Spleen (tissue), 11 donors: ENCODE measurements around the gene PPP2R5E. TPM values are rescaled to one million over a fixed set of nuclear protein-coding genes. Genes with fewer than 3 reads are reported as not detected.

ENCODE experiments used
- DNase-seq: peaks from one replicate; pipeline ENCODE4 v3.0.0-alpha.2; 2020
- H3K27ac ChIP-seq, 8 donors: fragments of 200-600 bp; sonication (generic) in 7 of 8; 1 replicate in 4 of 8; 2 replicates in 4 of 8; pipeline versions ENCODE4 v1.5.0 to v1.8.0; 2016 to 2021; ENCODE audit warnings: inconsistent platforms in 4 of 8, mild to moderate bottlenecking in 4 of 8, moderate library complexity in 1 of 8
- H3K27me3 ChIP-seq, 7 donors: fragments of 200-600 bp; sonication (generic) in 6 of 7; replicated peaks in 1 of 7; 1 replicate in 4 of 7; 2 replicates in 3 of 7; pipeline versions ENCODE4 v1.5.0 to v1.8.0; 2016 to 2021; ENCODE audit warnings: inconsistent platforms in 3 of 7, mild to moderate bottlenecking in 1 of 7
- H3K36me3 ChIP-seq, 6 donors: fragments of 200-600 bp; sonication (generic) in 5 of 6; 1 replicate in 4 of 6; 2 replicates in 2 of 6; pipeline versions ENCODE4 v1.5.0 to v1.8.0; 2016 to 2021; ENCODE audit warnings: inconsistent platforms in 2 of 6
- H3K4me1 ChIP-seq, 6 donors: fragments of 200-600 bp; sonication (generic) in 5 of 6; 1 replicate in 3 of 6; 2 replicates in 3 of 6; pipeline versions ENCODE4 v1.5.0 to v1.8.0; 2016 to 2021; ENCODE audit warnings: inconsistent platforms in 3 of 6
- H3K4me3 ChIP-seq, 8 donors: fragments of 200-600 bp; sonication (generic) in 7 of 8; 1 replicate in 4 of 8; 2 replicates in 4 of 8; pipeline versions ENCODE4 v1.5.0 to v1.8.0; 2016 to 2021; ENCODE audit warnings: inconsistent platforms in 4 of 8, mild to moderate bottlenecking in 4 of 8, moderate library complexity in 2 of 8
- H3K9me3 ChIP-seq, 8 donors: fragments of 200-600 bp; sonication (generic) in 7 of 8; 1 replicate in 4 of 8; 2 replicates in 4 of 8; pipeline versions ENCODE4 v1.5.0 to v1.8.0; 2016 to 2021; ENCODE audit warnings: inconsistent platforms in 4 of 8
- CTCF ChIP-seq, 11 experiments: fragments of 200-600 bp in 7 of 11; fragments of 450-650 bp in 4 of 11; sonication (generic) in 4 of 11; IDR thresholded peaks in 8 of 11; conservative IDR thresholded peaks in 3 of 11; 1 replicate in 7 of 11; 2 replicates in 4 of 11; pipeline versions ENCODE4 v1.4.0 to v1.8.0; 2016 to 2021; ENCODE audit warnings: antibody characterized with exemption in 11 of 11, inconsistent platforms in 4 of 11, mild to moderate bottlenecking in 1 of 11
- POLR2A ChIP-seq, 3 donors: fragments of 450-650 bp; IDR thresholded peaks; one replicate each; pipeline ENCODE4 v1.5.1; 2017; ENCODE audit warnings: antibody characterized with exemption in 3 of 3, mild to moderate bottlenecking in 1 of 3
- POLR2AphosphoS5 ChIP-seq, 3 donors: sonication (generic); formaldehyde crosslinking; IDR thresholded peaks; one replicate each; pipeline ENCODE4 v1.5.1; 2017; ENCODE audit warnings: antibody characterized with exemption in 3 of 3
- WGBS, 5 donors: extraction: QIAGEN DNeasy Blood & Tissue Kit in 3 of 5; methylation state at CpG; one replicate each; pipeline versions ENCODE4 v1.1.5 to v1.1.7; 2013 to 2018; 5-methylcytosine and 5-hydroxymethylcytosine counted together
- intact Hi-C: fragments of 100-400 bp; cut with DNase I; formaldehyde crosslinking; loops from one replicate; pipeline ENCODE4 v1.15.0; 2023; ENCODE audit warnings: low total_unique reads
- polyA plus RNA-seq, 3 donors: library from polyadenylated mRNA; stranded (reverse); fragments of 200-250 nt; gene quantifications; one replicate each; pipeline ENCODE4 v1.2.1, GENCODE V29; 2013
- total RNA-seq, 7 donors: library from RNA; depleted of rRNA in 3 of 7; stranded (reverse); fragments of >200 nt in 3 of 7; fragmentation: NEBNext Ultra II Directional in 4 of 7; extraction: Animal tissue kit (Norgen Biotek cat#: 25700) in 4 of 7; gene quantifications; one replicate each; pipeline versions ENCODE4 v1.1.0 to v1.2.1, GENCODE V29; 2016 to 2021
- donor health status: healthy with polysubstance abuse.
- donor health status: DM: no; HTN: no; CAD: no; lungs with moderate emphysema.
- donor health status: DM: no; HTN: no; CAD: no.
- donor health status: Bipolar disorder and iron deficiency.
- donor health status: healthy.
- donor health status: DM: no; HTN: no; CAD: no.
- donor health status: DM: yes; HTN: yes; CAD: no.

PPP2R5E gene
- total and polyA plus RNA-seq, 10 donors: 6.1 to 42.3 (median 29.1) TPM

- no peak for DNase-seq
- intact Hi-C loops: loop anchor here (5.0 to 10.0 kb wide), 3 partner anchors 147 to 370 kb away; partner anchors contain the start of gene PPP2R5E
- Histone ChIP-seq H3K4me1 (no peaks in the 10 kb centered on the region), H3K4me3 (no peak overlapping the region), H3K27ac (no peak overlapping the region), H3K9me3 (no peaks in the 10 kb centered on the region), H3K27me3 (no peaks in the 10 kb centered on the region), H3K36me3 (peaks cover 0 to 75% (median 32%) of the 10 kb centered on the region in 6 donors)
- no peak for TF ChIP-seq POLR2A (IDR thresholded peaks at IDR 0.05)
- TF ChIP-seq CTCF (IDR thresholded peaks at IDR 0.05 in 8 of 11, conservative IDR thresholded peaks at IDR 0.05 in 3 of 11): no peak
- no peak for TF ChIP-seq POLR2AphosphoS5 (IDR thresholded peaks at IDR 0.05)
- 87 to 96% (median 91%) methylated on average over 1 of the region's 1 CpG for WGBS, 5 donors
Measured at GRCh38 chr14:63394841-63395240, 148.3 kb downstream of the PPP2R5E start.

GRCh38 chr14:63394432-63394831 is 148.7 kb downstream of the PPP2R5E start:
- no peak overlapping the region for H3K4me3 ChIP-seq
- no peaks in the 10 kb centered on the region for H3K9me3 ChIP-seq
- intact Hi-C loops: loop anchor here (5.0 to 10.0 kb wide), 3 partner anchors 148 to 370 kb away; partner anchors contain the start of gene PPP2R5E
- H3K27me3 ChIP-seq: no peaks in the 10 kb centered on the region
- TF ChIP-seq CTCF (IDR thresholded peaks at IDR 0.05 in 8 of 11, conservative IDR thresholded peaks at IDR 0.05 in 3 of 11) (no peak), POLR2AphosphoS5 (IDR thresholded peaks at IDR 0.05) (no peak), POLR2A (IDR thresholded peaks at IDR 0.05) (no peak)
- WGBS, 5 donors: 91 to 99% (median 94%) methylated on average over 2 of the region's 2 CpGs
- H3K36me3 ChIP-seq: peaks cover 0 to 75% (median 34%) of the 10 kb centered on the region in 6 donors
- H3K27ac ChIP-seq: no peak overlapping the region
- no peaks in the 10 kb centered on the region for H3K4me1 ChIP-seq
- DNase-seq: no peak

- TF ChIP-seq POLR2A (IDR thresholded peaks at IDR 0.05) (no peak), CTCF (IDR thresholded peaks at IDR 0.05 in 8 of 11, conservative IDR thresholded peaks at IDR 0.05 in 3 of 11) (no peak), POLR2AphosphoS5 (IDR thresholded peaks at IDR 0.05) (no peak)
- DNase-seq: no peak
- Histone ChIP-seq H3K27ac (no peak overlapping the region), H3K9me3 (no peaks in the 10 kb centered on the region), H3K4me1 (no peaks in the 10 kb centered on the region), H3K4me3 (no peak overlapping the region), H3K36me3 (peaks cover 0 to 79% (median 40%) of the 10 kb centered on the region in 6 donors), H3K27me3 (no peaks in the 10 kb centered on the region)
- intact Hi-C loops: loop anchor here (5.0 to 10.0 kb wide), 3 partner anchors 149 to 372 kb away; partner anchors contain the start of gene PPP2R5E
- 90 to 99% (median 93%) methylated on average over 2 of the region's 2 CpGs for WGBS, 5 donors
Measured at GRCh38 chr14:63393012-63393411, 150.2 kb downstream of the PPP2R5E start.

- Histone ChIP-seq H3K4me3 (no peak overlapping the region), H3K9me3 (no peaks in the 10 kb centered on the region), H3K36me3 (peaks cover 0 to 86% (median 47%) of the 10 kb centered on the region in 6 donors), H3K27ac (no peak overlapping the region), H3K4me1 (no peaks in the 10 kb centered on the region), H3K27me3 (no peaks in the 10 kb centered on the region)
- WGBS, 5 donors: 52 to 78% (median 63%) methylated on average over 1 of the region's 1 CpG
- TF ChIP-seq POLR2AphosphoS5 (IDR thresholded peaks at IDR 0.05) (no peak), CTCF (IDR thresholded peaks at IDR 0.05 in 8 of 11, conservative IDR thresholded peaks at IDR 0.05 in 3 of 11) (no peak), POLR2A (IDR thresholded peaks at IDR 0.05) (no peak)
- intact Hi-C loops: loop anchor here (5.0 to 10.0 kb wide), 3 partner anchors 150 to 373 kb away; partner anchors contain the start of gene PPP2R5E
- no peak for DNase-seq
Measured at GRCh38 chr14:63392236-63392635, 150.9 kb downstream of the PPP2R5E start.
